Esophagus (tissue), 2 donors: ENCODE data around the gene MACROD2. TPM values are rescaled to one million over a fixed set of nuclear protein-coding genes. Genes with fewer than 3 reads are reported as not detected.

Experiments used
- H3K27ac ChIP-seq, 2 donors: one replicate each; pipeline ENCODE4 v1.5.1; 2013; ENCODE audit warnings: low read depth in 2 of 2, mild to moderate bottlenecking in 2 of 2, inconsistent platforms in 1 of 2, low read length in 1 of 2, moderate library complexity in 1 of 2
- H3K27me3 ChIP-seq, 2 donors: one replicate each; pipeline ENCODE4 v1.6.1; 2013; ENCODE audit warnings: low read length in 2 of 2, control low read depth in 1 of 2, mild to moderate bottlenecking in 1 of 2; ENCODE audit not compliant: insufficient read depth in 2 of 2, control insufficient read depth in 1 of 2
- H3K36me3 ChIP-seq, 2 donors: one replicate each; pipeline ENCODE4 v1.6.1; 2013; ENCODE audit warnings: low read length in 1 of 2; ENCODE audit not compliant: control insufficient read depth in 2 of 2, insufficient read depth in 2 of 2
- H3K4me1 ChIP-seq, 2 donors: one replicate each; pipeline ENCODE4 v1.6.1; 2013; ENCODE audit warnings: low read length in 1 of 2; ENCODE audit not compliant: control insufficient read depth in 2 of 2, insufficient read depth in 2 of 2
- H3K4me3 ChIP-seq, 2 donors: one replicate each; pipeline ENCODE4 v1.5.1; 2013; ENCODE audit warnings: low read length in 2 of 2, mild to moderate bottlenecking in 2 of 2, low read depth in 1 of 2, moderate library complexity in 1 of 2
- H3K9me3 ChIP-seq, 2 donors: one replicate each; pipeline ENCODE4 v1.6.1; 2013; ENCODE audit warnings: mild to moderate bottlenecking in 2 of 2, low read depth in 1 of 2, low read length in 1 of 2, moderate library complexity in 1 of 2; ENCODE audit not compliant: control insufficient read depth in 2 of 2, insufficient read depth in 1 of 2
- WGBS, 2 donors: extraction: QIAGEN DNeasy Blood & Tissue Kit; methylation state at CpG; one replicate each; pipeline ENCODE4 v1.1.7; 2013; 5-methylcytosine and 5-hydroxymethylcytosine counted together
- polyA plus RNA-seq, 2 donors: library from polyadenylated mRNA; stranded (reverse); fragments of 200-250 nt; gene quantifications; one replicate each; pipeline ENCODE4 v1.2.3, GENCODE V29; 2013
- donor health status: healthy with polysubstance abuse.
- donor health status: Bipolar disorder and iron deficiency.

Gene MACROD2
- polyA plus RNA-seq, 2 donors = 0.64 to 1.9 TPM

- WGBS, 2 donors = 67 to 69% methylated on average over 2 of the region's 2 CpGs
Observed at GRCh38 chr20:15565786-15566185, 1570.5 kb downstream of the MACROD2 start.

GRCh38 chr20:15567219-15567618, 1571.9 kb downstream of the MACROD2 start:
- H3K4me1 ChIP-seq = no peaks in the 10 kb centered on the region
- 82 to 92% methylated on average over 4 of the region's 4 CpGs for WGBS, 2 donors
- H3K36me3 ChIP-seq = no peaks in the 10 kb centered on the region
- no peak overlapping the region for H3K27ac ChIP-seq
- no peaks in the 10 kb centered on the region for H3K9me3 ChIP-seq
- no peaks in the 10 kb centered on the region for H3K27me3 ChIP-seq
- H3K4me3 ChIP-seq = no peak overlapping the region

More at GRCh38 chr20:15565786-15566185, 1570.5 kb downstream of the MACROD2 start:
- H3K4me1 ChIP-seq = no peaks in the 10 kb centered on the region
- H3K36me3 ChIP-seq = no peaks in the 10 kb centered on the region
- H3K9me3 ChIP-seq = no peaks in the 10 kb centered on the region
- H3K27me3 ChIP-seq = no peaks in the 10 kb centered on the region
- H3K27ac ChIP-seq = no peak overlapping the region
- H3K4me3 ChIP-seq = no peak overlapping the region

GRCh38 chr20:15570156-15570555, 1574.8 kb downstream of the MACROD2 start:
- Histone ChIP-seq H3K4me1 (no peaks in the 10 kb centered on the region), H3K4me3 (no peak overlapping the region)
- WGBS, 2 donors = 89 to 96% methylated on average over 4 of the region's 4 CpGs

GRCh38 chr20:15571056-15571455, 1575.7 kb downstream of the MACROD2 start:
- H3K4me1 ChIP-seq = no peaks in the 10 kb centered on the region
- H3K27ac ChIP-seq = no peak overlapping the region
- H3K27me3 ChIP-seq = no peaks in the 10 kb centered on the region
- H3K36me3 ChIP-seq = no peaks in the 10 kb centered on the region
- no peaks in the 10 kb centered on the region for H3K9me3 ChIP-seq
- H3K4me3 ChIP-seq = no peak overlapping the region

More at GRCh38 chr20:15570156-15570555, 1574.8 kb downstream of the MACROD2 start:
- no peaks in the 10 kb centered on the region for H3K9me3 ChIP-seq
- H3K27ac ChIP-seq = no peak overlapping the region
- H3K27me3 ChIP-seq = no peaks in the 10 kb centered on the region
- H3K36me3 ChIP-seq = no peaks in the 10 kb centered on the region

GRCh38 chr20:15575255-15575654, 1579.9 kb downstream of the MACROD2 start:
- Histone ChIP-seq H3K27ac (no peak overlapping the region), H3K27me3 (no peaks in the 10 kb centered on the region), H3K4me3 (no peak overlapping the region), H3K4me1 (no peaks in the 10 kb centered on the region), H3K36me3 (no peaks in the 10 kb centered on the region), H3K9me3 (no peaks in the 10 kb centered on the region)
- WGBS, 2 donors = 87 to 88% methylated on average over 1 of the region's 1 CpG

- Histone ChIP-seq H3K4me1 (no peaks in the 10 kb centered on the region), H3K27ac (no peak overlapping the region), H3K9me3 (no peaks in the 10 kb centered on the region), H3K27me3 (no peaks in the 10 kb centered on the region), H3K4me3 (no peak overlapping the region), H3K36me3 (no peaks in the 10 kb centered on the region)
Observed at GRCh38 chr20:15576411-15576810, 1581.1 kb downstream of the MACROD2 start.

- Histone ChIP-seq H3K36me3 (no peaks in the 10 kb centered on the region), H3K4me1 (no peaks in the 10 kb centered on the region), H3K27me3 (no peaks in the 10 kb centered on the region), H3K27ac (no peak overlapping the region), H3K9me3 (no peaks in the 10 kb centered on the region), H3K4me3 (no peak overlapping the region)
- 73 to 74% methylated on average over 3 of the region's 3 CpGs for WGBS, 2 donors
Observed at GRCh38 chr20:15578113-15578512, 1582.8 kb downstream of the MACROD2 start.

- Histone ChIP-seq H3K36me3 (no peaks in the 10 kb centered on the region), H3K27me3 (no peaks in the 10 kb centered on the region), H3K4me3 (no peak overlapping the region), H3K4me1 (no peaks in the 10 kb centered on the region), H3K9me3 (no peaks in the 10 kb centered on the region), H3K27ac (no peak overlapping the region)
- 70 to 83% methylated on average over 2 of the region's 2 CpGs for WGBS, 2 donors
Observed at GRCh38 chr20:15579688-15580087, 1584.4 kb downstream of the MACROD2 start.

GRCh38 chr20:15582146-15582760, 1586.9 kb downstream of the MACROD2 start:
- no peaks in the 10 kb centered on the region for H3K4me1 ChIP-seq
- H3K36me3 ChIP-seq = no peaks in the 10 kb centered on the region
- no peaks in the 10 kb centered on the region for H3K27me3 ChIP-seq
- H3K9me3 ChIP-seq = no peaks in the 10 kb centered on the region
- H3K4me3 ChIP-seq = no peak overlapping the region
- no peak overlapping the region for H3K27ac ChIP-seq
- 37 to 43% methylated on average over 5 of the region's 5 CpGs for WGBS, 2 donors

- no peak overlapping the region for H3K27ac ChIP-seq
Observed at GRCh38 chr20:15584507-15584906, 1589.2 kb downstream of the MACROD2 start.

More at GRCh38 chr20:15584507-15584906, 1589.2 kb downstream of the MACROD2 start:
- 74 to 79% methylated on average over 6 of the region's 6 CpGs for WGBS, 2 donors
- no peaks in the 10 kb centered on the region for H3K9me3 ChIP-seq
- no peaks in the 10 kb centered on the region for H3K27me3 ChIP-seq
- no peak overlapping the region for H3K4me3 ChIP-seq
- no peaks in the 10 kb centered on the region for H3K36me3 ChIP-seq
- no peaks in the 10 kb centered on the region for H3K4me1 ChIP-seq
